NCI-H1105 (cell line): ENCODE data around the gene FAM161B.
"Not testable (repeated sequence)": the region's sequence is repeated elsewhere in the genome, so short reads cannot be mapped to it uniquely, and the experiment has no call there.

ENCODE experiments used
- DNase-seq: peaks from one replicate; lab custom pipeline; 2025; lab: John Stamatoyannopoulos, UW

Gene FAM161B, protein sequence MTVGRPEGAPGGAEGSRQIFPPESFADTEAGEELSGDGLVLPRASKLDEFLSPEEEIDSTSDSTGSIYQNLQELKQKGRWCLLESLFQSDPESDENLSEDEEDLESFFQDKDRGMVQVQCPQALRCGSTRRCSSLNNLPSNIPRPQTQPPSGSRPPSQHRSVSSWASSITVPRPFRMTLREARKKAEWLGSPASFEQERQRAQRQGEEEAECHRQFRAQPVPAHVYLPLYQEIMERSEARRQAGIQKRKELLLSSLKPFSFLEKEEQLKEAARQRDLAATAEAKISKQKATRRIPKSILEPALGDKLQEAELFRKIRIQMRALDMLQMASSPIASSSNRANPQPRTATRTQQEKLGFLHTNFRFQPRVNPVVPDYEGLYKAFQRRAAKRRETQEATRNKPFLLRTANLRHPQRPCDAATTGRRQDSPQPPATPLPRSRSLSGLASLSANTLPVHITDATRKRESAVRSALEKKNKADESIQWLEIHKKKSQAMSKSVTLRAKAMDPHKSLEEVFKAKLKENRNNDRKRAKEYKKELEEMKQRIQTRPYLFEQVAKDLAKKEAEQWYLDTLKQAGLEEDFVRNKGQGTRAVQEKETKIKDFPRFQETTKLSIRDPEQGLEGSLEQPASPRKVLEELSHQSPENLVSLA

DNA sequence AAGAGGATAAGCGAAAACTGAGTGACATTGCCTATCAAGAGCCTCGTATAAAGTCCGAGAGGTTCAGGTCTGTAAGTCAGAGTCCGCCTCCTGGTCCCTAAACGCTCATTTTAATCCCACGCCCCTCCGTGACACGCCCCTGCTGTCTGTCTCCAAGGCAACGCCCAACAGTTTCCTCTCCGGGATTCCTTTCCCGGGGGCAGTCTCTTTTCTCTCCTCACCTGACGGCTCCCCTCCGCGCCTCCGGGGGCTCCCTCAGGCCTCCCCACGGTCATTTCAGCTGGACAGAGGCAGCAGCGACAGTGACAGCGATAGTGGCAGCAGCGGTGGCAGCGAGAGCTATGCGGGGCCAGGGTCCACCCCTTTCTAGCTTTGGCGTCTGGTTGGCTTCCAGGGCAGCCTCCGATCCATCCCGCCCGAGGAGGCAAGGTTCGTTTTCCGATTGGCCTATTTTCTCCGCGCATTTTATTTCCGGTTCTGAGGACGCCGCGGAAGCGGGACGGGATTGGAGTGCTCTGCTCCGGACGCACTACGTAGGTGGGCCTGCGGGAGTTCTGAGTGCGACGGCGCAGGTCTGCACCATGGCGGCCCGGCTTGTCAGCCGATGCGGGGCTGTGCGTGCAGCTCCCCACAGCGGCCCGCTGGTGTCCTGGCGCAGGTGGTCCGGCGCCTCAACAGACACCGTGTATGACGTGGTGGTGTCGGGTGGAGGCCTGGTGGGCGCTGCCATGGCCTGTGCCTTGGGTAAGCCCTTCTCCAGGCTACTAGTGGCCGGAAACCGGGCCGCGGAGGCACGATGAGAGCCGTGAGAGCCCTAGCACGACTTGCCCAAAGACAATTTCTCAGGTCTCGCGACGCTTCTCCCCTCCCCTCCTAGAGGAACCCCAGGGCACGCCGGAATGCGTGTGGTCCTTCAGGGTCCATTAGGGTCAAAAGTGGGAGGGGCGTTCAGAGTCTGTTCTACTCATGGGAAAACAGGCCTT is at the start of gene FAM161B, which contains the start of gene COQ6:
Gene FAM161B, minus strand, starts transcription at position 343 of the 983 bp plus-strand sequence. Its CDS starts 68 bp downstream, at position 275.
Gene COQ6, plus strand, starts transcription at position 551 of the 983 bp plus-strand sequence. Its CDS starts 31 bp downstream, at position 582.
- peak; percentile 97 for DNase-seq

DNA sequence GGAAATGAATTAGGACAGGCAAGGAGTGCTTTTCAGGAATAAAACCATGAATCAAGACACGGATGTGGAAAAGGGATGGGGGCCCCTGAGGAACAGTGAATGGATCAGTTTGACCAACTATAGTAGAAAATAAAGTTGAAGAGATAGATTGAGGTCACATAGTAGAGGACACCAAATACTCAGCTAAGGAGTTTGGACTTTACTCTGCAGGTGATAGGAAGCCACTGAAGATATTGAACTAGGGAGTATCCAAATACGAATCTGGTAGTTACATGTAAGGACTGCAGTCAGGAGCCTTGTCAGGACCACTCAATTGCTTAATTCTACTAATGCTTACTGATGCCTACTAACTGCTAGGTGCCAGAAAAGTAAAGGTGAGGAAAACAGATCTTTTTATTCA is 48.8 kb upstream of the FAM161B start:
- no peak for DNase-seq

DNA sequence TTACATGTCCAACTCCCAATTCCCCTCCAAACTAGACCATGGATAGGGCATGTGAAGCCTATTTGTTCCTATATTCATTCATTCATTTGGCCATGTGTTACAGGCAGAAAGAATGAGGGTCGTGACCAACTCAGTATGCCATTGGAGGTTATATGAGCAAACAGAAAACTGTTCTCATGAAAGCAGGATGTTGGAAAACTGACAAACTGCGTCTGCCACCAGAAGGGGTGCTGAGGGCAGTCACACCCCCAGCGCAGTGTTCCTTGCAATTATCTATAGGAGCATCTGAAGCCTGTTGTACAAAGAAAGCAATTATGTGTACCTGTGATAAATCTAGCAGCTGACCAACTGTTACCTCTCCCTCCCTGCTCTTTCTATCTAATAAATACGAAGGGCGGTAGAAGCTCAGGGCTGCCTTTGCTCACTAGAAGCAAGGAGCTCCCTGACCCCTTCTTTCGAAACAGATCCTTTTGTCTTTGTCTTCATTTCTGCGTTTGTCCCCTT is 48.1 kb upstream of the FAM161B start:
- DNase-seq = no peak

DNA sequence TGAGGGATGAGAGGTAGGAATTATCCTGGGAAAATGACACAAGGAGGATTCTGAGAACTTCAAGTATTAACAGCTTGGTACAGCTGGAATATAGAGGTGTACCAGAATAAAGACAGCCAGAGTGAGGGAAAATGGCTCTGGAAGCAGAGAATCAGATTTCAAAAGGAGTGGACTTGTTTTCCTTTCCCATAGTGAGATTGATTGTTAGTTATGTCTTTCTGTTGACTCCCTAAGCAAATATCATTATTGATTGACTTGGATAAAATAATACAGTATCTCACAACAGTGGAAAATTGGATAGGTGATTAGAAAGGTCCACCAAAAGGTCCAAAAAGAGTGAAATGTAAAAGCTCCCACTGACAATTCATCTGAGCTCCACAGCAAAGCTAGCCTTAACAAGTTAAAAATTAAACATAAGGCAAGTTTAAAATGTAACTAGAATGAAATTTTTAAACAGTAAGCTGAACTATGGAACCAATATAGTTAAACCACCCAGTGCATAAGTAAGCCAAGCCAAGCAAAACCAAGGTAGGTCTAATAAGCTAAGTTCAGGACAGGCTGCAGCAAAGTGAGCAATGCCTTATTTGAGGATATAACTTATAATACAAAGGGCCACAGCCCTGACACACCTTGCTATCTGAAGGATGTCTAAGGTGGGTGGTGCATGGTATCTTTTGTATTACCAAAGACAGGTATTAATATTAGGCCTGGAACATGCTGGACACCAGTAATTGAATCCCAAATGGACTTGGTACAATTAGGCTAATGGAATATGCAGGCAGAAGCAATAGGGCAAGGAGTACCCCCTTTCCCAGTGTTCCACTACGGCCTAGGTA is 47.4 kb upstream of the FAM161B start:
- no peak for DNase-seq

DNA sequence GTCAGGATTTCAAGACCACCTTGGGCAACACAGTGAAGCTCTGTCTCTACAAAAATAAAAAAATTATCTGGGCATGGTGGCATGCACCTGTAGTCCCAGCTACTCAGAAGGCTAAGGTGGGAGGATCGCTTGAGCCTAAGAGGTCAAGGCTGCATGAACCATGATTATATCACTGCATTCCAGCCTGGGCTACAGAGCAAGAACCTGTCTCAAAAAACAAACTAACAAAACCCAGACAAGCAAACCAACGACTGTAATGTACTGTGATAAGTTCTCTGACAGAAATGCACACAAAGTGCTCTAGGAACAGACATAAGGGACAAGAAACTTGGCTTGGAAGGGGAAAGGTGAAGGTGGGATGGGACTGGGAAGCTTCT is 46.8 kb upstream of the FAM161B start:
- no peak for DNase-seq

DNA sequence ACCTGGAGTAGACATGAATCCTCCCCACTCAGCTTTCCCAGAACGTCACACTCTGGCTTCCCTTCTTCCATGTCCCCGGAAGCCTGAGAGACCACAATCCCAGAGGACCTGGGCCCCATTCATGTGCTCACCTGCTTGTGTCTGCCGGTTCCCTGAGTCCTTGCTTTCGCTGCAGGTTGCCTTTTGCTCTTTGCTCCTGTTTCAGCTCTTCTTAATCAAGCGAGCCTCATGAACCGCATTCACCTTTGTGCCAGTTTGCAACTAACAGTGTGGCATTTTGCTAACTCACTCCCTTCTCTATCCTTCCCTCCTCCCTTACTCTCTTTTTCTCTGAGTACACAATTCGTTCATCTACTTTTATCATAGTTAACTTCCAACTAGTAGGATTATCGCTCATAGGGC is 46.1 kb upstream of the FAM161B start:
- DNase-seq = no peak

DNA sequence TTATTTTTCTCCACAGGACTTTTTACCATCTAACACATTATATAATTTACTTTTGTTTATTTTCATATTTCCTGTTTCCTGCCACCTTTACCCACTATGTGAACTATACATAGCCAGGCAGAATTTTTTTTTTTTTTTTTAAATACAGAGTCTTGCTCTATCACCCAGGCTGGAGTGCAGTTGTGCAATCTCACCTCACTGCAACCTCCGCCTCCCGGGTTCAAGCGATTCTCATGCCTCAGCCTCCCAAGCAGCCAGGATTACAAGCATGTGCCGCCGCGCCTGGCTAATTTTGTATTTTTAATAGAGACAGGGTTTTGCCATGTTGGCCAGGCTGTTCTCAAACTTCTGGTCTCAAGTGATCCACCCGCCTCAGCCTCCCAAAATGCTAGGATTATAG is 45.0 kb upstream of the FAM161B start:
- not testable (repeated sequence) for DNase-seq

DNA sequence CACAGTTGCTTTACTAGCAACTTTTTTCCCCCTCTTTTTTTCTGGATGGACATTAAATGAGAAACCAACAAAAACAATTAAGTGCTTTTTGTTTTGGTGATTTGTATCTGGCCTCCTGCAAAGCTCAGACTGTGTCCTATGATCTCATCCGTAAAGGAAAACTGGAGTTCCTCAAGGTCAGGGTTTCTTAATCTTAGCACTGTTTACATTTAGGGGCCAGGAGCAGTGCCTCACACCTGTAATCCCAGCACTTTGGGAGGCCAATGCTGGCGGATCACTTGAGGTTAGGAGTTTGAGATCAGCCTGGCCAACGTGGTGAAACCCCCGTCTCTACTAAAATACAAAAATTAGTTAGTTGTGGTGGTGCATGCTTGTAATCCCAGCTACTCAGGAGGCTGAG is 41.2 kb upstream of the FAM161B start:
- no peak for DNase-seq

DNA sequence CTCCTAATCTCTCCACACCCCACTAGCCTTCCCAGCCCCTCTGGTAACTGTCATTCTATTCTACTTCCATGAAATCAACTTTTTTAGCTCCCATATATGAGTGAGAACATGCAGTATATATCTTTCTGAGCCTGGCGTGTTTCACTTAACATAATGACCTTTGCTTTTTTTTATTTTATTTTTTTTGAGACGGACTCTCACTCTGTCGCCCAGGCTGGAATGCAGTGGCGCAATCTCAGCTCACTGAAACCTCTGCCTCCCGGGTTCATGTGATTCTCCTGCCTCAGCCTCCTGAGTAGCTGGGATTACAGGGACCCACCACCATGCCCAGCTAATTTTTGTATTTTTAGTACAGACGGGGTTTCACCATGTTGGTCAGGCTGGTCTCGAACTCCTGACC is 38.8 kb upstream of the FAM161B start:
- DNase-seq = not testable (repeated sequence)

DNA sequence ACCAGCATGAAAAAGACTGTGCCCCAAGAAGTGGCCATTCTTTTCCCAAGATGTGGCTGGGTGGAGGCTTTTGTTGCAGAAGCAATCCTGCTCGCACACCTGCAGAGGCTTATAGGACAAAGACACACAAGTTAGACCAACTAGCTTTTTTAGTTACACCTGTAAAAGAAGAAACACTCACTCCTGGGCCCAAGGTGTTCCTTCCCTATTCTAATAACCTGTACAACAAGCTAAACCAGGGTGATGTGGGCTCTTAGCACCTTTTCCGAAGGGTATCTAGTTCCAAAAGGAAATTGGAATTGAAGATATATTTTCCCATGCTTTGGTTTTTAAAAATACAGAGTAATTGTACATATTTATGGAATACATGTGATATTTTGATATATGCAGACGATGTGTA is 38.2 kb upstream of the FAM161B start:
- DNase-seq = no peak

DNA sequence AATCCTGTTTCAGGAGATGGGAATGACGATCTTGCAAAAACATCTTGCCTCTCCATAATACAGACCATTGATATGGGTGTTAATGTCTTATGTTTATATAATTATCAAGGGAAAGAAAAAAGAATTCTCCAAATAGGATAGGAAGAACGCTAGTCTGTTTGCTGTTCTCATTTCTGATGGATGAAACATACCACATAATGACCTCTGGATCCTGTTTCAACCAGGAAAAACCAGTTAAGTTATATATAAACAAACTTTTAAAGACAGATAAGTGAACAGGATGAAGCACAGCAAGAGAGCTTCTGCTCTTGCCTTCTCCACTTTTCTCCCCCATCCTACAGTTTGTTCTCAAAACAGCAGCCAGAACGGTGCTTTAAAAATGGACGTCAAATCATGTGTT is 28.0 kb upstream of the FAM161B start:
- DNase-seq = no peak

DNA sequence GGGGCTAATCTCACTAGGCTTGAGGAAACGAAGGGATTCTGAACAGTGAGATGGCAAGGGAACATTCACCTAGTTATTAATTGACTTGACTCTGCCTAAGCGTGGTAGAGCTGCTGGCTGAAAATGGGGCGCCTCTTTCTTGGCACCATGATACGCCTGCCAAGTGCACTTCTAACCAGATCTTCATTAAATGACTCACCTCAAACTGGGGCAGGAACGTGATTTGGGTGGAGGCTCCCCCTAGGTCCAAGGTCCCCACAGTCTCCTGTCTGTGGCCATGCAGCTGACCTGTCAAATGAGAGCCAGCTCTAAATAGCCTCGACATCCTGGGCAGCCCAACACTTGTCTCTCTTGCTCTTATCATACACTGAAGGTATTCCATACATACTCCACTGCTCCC is 26.2 kb upstream of the FAM161B start:
- DNase-seq = no peak

DNA sequence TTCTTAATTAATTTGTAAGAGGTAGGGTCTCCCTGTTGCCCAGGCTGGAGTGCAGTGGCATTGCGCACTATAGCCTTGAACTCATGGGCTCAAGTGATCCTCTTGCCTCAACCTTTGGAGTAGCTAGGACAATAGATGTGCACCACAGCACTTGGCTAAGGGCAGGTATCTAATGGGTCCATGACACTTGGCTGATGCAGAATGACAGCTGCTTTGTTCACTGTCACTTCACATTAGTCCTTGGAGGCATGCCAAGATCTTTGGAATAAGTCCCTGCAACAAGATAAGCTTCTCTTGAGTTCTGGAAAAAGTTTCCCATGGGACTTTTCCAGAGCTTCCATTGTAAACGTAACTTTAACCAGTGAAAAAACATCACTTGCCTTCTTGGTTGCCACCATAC is 23.6 kb upstream of the FAM161B start:
- DNase-seq = peak; percentile 17

DNA sequence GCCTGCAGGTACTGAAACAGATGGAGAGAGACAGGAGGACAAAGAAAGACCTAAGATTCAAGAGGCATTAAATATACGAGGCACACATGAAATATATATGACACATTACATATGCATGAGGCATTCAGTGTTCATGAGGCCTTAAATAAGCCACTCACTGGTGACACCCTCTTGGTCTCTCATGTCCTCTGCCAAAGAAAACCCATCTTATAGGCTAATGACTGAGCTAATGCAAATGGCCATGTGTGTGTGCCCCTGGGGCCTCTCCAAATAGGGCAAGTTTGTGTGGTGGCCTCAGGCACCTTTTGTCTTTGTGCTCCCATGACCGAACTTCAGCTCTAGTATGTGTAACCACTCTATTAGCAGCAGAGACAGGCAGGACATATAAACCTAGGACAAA is 19.0 kb upstream of the FAM161B start:
- DNase-seq = no peak

DNA sequence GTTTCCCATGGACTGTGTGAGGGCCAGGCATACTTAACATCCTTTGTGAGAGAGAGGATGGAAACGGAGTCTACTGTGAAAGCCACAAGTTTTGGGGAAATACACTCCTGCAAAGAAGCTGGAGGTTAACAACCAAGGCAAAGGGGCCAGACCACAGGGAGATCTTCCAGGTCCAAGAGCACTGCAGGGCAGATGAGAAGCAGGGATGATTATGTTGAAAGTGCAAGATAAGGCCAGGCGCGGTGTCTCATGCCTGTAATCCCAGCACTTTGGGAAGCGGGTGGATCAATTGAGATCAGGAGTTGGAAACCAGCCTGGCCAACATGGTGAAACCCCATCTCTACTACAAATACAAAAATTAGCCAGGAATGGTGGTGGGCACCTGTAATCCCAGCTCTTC is 15.3 kb upstream of the FAM161B start:
- no peak for DNase-seq

DNA sequence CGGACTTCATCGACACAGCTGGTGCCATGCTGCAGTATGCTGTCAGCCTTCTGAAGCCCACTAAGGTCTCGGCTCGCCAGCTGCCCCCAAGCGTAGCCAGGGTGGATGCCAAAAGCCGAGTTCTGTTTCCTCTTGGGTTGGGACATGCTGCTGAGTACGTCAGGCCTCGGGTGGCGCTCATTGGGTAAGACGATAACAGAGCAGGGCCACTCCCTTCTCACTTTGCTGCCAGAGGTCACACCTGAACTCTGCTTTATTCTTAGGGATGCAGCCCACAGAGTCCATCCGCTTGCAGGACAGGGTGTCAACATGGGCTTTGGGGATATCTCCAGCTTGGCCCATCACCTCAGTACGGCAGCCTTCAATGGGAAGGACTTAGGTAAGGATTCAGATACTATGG is 11.3 kb upstream of the FAM161B start:
- no peak for DNase-seq

DNA sequence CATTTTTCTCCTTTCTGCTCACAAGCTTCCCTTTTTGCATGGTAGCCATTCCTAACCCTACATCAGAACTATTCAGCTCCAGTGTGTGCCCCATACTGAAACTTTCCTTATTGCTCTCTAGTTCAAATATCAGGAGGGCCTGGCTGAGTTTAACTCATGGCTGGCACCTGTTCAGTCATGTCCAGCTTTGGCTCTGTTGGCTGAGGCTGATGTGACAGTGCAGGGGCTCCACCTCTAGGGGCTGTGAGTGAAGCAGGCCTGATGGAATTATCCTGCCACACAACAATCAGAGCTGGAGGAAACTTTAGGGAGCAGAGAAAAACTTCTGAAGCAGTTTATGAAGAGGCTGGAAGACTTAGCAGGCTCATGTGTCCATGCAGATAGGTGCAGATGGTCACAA is 8.7 kb upstream of the FAM161B start:
- no peak for DNase-seq

DNA sequence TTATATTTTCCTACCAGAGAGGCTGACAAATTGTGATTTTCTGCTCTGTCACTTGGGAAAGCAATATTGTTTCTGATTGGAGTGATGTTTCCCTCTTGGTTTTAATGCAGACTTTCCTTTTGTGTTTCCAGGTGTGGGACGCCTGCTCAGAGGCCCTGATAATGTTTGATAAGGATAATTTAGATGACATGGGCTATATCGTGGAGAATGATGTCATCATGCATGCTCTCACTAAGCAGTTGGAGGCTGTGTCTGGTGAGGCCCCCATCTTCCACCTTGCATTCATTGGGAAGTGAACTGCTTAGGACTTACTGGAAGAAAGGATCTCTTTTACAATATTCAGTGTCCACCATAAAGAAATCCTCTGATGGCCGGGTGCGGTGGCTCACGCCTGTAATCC is 5.8 kb upstream of the FAM161B start:
- DNase-seq = no peak

DNA sequence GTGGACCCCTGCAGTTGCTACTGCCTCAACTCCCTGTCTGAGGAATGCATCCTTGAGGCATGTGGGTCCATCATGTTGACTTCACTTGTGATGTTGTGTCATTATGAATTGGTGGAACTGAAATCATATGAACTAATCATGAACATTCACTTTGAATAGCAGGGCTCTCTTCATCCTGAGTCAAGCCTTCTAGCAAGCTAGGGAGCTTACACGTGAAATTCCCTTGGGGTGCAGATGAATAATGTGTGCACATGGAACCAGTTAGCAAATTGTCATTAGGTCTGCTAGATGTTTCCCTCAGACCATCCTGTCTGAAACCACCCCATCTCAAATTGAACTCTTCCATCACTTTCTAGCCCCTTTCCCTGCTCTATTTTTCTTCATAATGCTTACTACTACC is 3.8 kb upstream of the FAM161B start:
- no peak for DNase-seq

DNA sequence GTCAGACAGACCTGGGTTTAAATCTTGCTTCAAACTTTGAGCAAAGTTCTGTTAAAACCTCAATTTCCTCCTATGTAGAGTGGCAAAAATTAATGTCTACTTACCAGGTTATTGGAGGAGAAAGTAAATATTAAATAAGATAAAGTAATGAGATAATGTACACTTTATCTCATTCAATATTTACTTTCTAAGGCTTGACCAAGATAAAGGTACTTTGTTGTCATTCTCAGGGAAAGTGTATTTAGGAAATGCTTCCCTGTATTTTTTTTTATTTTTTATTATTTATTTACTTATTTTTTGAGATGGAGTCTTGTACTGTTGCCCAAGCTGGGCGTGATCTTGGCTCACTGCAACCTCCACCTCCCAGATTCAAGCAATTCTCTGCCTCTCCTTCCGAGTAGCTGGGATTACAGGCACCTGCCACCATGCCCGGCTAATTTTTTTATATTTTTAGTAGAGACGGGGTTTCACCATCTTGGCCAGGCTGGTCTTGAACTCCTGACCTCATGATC is 4.7 kb downstream of the FAM161B start:
- no peak for DNase-seq
